Measurements from ENCODE around the gene OAT. TPM values are rescaled to one million over a fixed set of nuclear protein-coding genes. Genes with fewer than 3 reads are reported as not detected.

Gene OAT
- total RNA-seq, 1 experiment from 2014 or later, result 25.2 TPM

DNA sequence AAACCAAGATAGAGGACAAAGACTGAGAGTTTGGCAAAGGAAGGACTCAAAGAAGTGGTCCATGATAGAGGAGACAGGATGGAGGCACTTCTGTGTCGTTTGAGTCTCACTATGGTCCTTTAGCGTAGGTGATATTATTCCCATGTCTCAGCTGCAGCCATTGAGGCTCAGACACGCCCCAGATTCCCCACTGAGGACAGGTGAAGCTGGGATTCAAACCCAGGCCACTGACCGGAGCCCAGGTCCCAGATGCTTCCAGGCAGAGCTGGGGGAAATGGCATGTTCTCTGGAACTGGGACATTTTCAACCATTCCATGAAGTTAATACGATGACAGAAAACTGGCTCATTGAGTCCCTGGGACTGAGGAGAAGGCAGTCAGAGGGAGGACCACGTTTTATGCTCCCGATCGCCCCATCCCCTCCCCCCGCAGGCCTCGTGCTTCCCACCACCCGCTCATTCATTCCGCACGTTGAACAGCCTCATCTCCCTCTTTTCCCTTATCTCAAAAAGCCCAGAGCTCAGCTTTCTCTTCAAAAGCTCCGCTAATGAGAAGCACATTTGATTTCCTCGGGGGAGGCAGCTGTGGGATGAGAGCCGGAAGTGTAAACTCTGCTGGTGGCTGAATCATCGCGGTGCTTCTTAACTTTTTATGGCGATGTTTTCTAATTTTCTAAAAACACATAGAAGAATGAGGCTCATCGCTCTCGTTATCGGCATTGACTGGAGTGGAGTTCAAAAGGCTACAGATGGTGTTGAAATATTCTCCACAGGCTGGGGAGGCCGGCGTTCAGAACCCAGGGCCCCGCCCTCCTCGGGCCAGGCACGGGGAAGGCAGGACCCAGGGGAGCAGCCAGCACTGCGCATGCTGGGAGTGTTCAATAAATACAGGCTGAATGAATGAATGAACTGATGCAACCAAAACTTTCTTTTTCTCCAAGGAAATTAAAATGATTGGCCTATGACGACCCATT, 64.0 kb downstream of the OAT start:
- CTCF ChIA-PET, result interaction anchor here (1.5 kb wide), 1 partner anchor 34 kb away, joined by 5 read pairs; no protein-coding TSS in a partner anchor
- POLR2A ChIA-PET (ENCODE audit: low non-redundant PET), result no interaction called here
- peak overlapping the region; percentile 86 for H3K27ac ChIP-seq (ENCODE audit: low read depth, low read length, poor library complexity, severe bottlenecking)

DNA sequence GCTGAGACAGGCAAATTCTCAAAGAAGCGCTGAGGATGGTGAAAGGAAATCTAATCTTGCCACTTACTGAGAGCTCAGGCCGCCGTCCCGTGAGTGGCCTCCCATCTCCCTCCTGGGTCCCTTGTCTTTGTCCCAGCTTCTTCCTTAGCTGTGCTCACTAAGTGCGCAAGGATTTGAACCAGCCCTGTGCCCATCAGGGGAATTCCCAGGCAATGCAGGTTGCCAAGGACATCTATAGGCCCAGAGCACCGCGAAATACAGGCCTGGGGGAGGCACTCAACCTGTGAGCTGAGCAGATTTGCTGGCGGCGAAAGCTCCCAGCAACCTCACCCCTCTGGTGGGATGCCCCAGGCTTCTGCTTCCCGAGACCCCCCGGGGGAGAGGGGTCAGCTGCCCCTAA, 64.8 kb downstream of the OAT start:
- TF ChIP-seq EZH2 (IDR thresholded peaks at IDR 0.05; ENCODE audit: borderline replicate concordance, low read depth, low read length, poor library complexity, severe bottlenecking), result no peak
- Histone ChIP-seq H3K9me3 (ENCODE audit: low read depth, low read length, poor library complexity, severe bottlenecking) (no peaks in the 10 kb centered on the region), H3K36me3 (ENCODE audit: insufficient read depth, low read length, poor library complexity, severe bottlenecking) (no peaks in the 10 kb centered on the region), H3K4me1 (ENCODE audit: insufficient read depth, low read length, poor library complexity, severe bottlenecking) (peaks cover 18% of the 10 kb centered on the region), H3K4me3 (ENCODE audit: low read depth, low read length, poor library complexity, severe bottlenecking) (no peak overlapping the region), H3K27me3 (replicated peaks; ENCODE audit: insufficient read depth, low read depth, low read length, poor library complexity) (no peaks in the 10 kb centered on the region), H3K27ac (ENCODE audit: low read depth, low read length, poor library complexity, severe bottlenecking) (peak overlapping the region; percentile 86)
- CTCF ChIA-PET, result no interaction called here
- DNase-seq (ENCODE audit: low spot score), result no peak
- intact Hi-C loops (cut with micrococcal nuclease; ENCODE audit: unreplicated experiment), result no loop called here
- POLR2A ChIA-PET (ENCODE audit: low non-redundant PET), result no interaction called here
- no TSS peak for BruUV-seq (replicated peaks)

More for the DNA sequence above, 64.0 kb downstream of the OAT start:
- Histone ChIP-seq H3K9me3 (ENCODE audit: low read depth, low read length, poor library complexity, severe bottlenecking) (no peaks in the 10 kb centered on the region), H3K4me1 (ENCODE audit: insufficient read depth, low read length, poor library complexity, severe bottlenecking) (peaks cover 18% of the 10 kb centered on the region), H3K27me3 (replicated peaks; ENCODE audit: insufficient read depth, low read depth, low read length, poor library complexity) (no peaks in the 10 kb centered on the region), H3K36me3 (ENCODE audit: insufficient read depth, low read length, poor library complexity, severe bottlenecking) (no peaks in the 10 kb centered on the region), H3K4me3 (ENCODE audit: low read depth, low read length, poor library complexity, severe bottlenecking) (peak overlapping the region; percentile 37)
- DNase-seq (ENCODE audit: low spot score), result peak; percentile 95
- TF ChIP-seq, protein P1, sequence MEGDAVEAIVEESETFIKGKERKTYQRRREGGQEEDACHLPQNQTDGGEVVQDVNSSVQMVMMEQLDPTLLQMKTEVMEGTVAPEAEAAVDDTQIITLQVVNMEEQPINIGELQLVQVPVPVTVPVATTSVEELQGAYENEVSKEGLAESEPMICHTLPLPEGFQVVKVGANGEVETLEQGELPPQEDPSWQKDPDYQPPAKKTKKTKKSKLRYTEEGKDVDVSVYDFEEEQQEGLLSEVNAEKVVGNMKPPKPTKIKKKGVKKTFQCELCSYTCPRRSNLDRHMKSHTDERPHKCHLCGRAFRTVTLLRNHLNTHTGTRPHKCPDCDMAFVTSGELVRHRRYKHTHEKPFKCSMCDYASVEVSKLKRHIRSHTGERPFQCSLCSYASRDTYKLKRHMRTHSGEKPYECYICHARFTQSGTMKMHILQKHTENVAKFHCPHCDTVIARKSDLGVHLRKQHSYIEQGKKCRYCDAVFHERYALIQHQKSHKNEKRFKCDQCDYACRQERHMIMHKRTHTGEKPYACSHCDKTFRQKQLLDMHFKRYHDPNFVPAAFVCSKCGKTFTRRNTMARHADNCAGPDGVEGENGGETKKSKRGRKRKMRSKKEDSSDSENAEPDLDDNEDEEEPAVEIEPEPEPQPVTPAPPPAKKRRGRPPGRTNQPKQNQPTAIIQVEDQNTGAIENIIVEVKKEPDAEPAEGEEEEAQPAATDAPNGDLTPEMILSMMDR (conservative IDR thresholded peaks at IDR 0.05; ENCODE audit: low read depth, low read length), result no peak
- TF ChIP-seq EZH2 (IDR thresholded peaks at IDR 0.05; ENCODE audit: borderline replicate concordance, low read depth, low read length, poor library complexity, severe bottlenecking), result no peak
- intact Hi-C loops (cut with micrococcal nuclease; ENCODE audit: unreplicated experiment), result no loop called here
- no TSS peak for BruUV-seq (replicated peaks)

DNA sequence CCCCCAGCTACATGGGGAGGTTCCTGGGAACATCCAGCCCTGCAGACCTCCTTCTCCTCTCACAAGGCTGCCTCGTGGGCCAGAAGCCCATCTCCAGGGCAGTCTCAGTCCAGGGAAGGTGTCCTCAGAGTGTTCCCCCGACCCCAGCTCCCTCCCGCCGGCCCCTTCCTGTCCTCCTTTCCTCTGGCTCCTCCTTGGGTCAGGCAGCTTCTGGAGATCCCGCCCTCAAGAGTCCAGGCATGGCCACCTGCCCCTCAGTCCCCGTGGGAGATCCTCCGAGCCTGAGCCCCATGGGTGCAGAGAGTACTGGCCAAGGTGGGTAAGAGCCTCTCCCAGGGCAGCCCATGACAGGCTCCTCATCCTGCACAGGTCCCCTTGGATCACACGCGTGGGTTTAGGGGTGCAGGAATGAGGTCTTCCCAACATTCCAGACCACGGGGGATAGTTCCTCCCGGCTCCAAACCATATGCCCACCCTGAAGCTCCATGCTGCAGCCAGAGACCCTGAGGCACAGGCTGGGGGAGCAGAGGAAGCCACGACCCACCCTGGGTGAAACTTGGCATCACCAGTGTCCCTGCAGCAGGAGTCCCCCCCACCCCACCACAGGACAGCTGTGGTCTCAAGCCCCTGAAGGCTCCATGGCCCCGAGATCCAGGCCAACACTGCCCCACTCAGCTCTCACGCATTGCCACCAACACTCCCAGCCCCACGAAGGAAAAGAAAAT, 65.5 kb downstream of the OAT start:
- no peaks in the 10 kb centered on the region for H3K27me3 ChIP-seq (replicated peaks; ENCODE audit: insufficient read depth, low read depth, low read length, poor library complexity)
- POLR2A ChIA-PET (ENCODE audit: low non-redundant PET), result no interaction called here
- peaks cover 18% of the 10 kb centered on the region for H3K4me1 ChIP-seq (ENCODE audit: insufficient read depth, low read length, poor library complexity, severe bottlenecking)
- H3K27ac ChIP-seq (ENCODE audit: low read depth, low read length, poor library complexity, severe bottlenecking), result no peak overlapping the region
- no peak overlapping the region for H3K4me3 ChIP-seq (ENCODE audit: low read depth, low read length, poor library complexity, severe bottlenecking)
- H3K36me3 ChIP-seq (ENCODE audit: insufficient read depth, low read length, poor library complexity, severe bottlenecking), result no peaks in the 10 kb centered on the region
- no peak for DNase-seq (ENCODE audit: low spot score)
- TF ChIP-seq, protein P1 (conservative IDR thresholded peaks at IDR 0.05; ENCODE audit: low read depth, low read length), result no peak
- TF ChIP-seq EZH2 (IDR thresholded peaks at IDR 0.05; ENCODE audit: borderline replicate concordance, low read depth, low read length, poor library complexity, severe bottlenecking), result no peak
- CTCF ChIA-PET, result no interaction called here
- intact Hi-C loops (cut with micrococcal nuclease; ENCODE audit: unreplicated experiment), result no loop called here
- H3K9me3 ChIP-seq (ENCODE audit: low read depth, low read length, poor library complexity, severe bottlenecking), result no peaks in the 10 kb centered on the region
- BruUV-seq (replicated peaks), result no TSS peak
